ENCODE results near the gene SFRP5. TPM values are rescaled to one million over a fixed set of nuclear protein-coding genes. Genes with fewer than 3 reads are reported as not detected.
A peak's percentile ranks its signal among the peaks of the same experiment; 100 is the strongest.

SFRP5 gene
- total and polyA plus RNA-seq, 2 of the 4 experiments (the other 2 are of a cell fraction), result not detected

DNA sequence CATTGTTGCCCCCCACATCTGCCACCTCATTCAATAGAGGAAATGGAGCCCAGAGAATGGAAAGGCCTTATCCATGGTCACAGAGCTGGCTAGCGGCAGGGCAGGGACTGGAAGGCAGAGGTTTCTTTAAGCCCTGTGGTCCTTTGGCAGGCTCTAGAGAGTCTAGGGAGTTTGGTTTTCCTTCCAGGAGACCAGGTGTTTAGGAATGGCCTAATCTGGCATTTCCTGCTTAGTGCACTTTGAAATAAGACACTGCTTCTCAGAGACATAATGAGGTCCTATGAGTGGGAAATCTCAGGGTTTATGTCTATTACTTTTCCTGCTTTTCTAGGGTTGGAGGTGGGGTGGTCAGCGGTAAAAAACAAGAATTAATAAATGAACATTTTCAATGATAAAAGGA lies 52.2 kb downstream of the SFRP5 start:
- Histone ChIP-seq H3K14ac (replicated peaks; ENCODE audit: low read depth, low read length) (no peak overlapping the region), H3K56ac (ENCODE audit: extremely low read depth, insufficient read depth, low read length) (no peak overlapping the region), H3K9ac (ENCODE audit: low read depth, low read length) (no peak overlapping the region), H3K36me3 (ENCODE audit: control insufficient read depth, insufficient read depth, low read length) (peaks cover 31% of the 10 kb centered on the region), H3K27ac (ENCODE audit: insufficient read depth, low read length) (no peak overlapping the region), H2AK9ac (replicated peaks; ENCODE audit: low read depth, low read length, poor library complexity) (peak overlapping the region; percentile 23), H2BK15ac (ENCODE audit: low read depth, low read length) (no peak overlapping the region), H4K5ac (ENCODE audit: low read depth, low read length) (no peak overlapping the region), H3K4me2 (ENCODE audit: low read depth, low read length) (no peak overlapping the region), H2BK120ac (ENCODE audit: low read depth, low read length) (no peak overlapping the region), H4K91ac (ENCODE audit: insufficient read depth, low read depth, low read length) (no peak overlapping the region), H3K4me1 (ENCODE audit: control insufficient read depth, insufficient read depth, low read length) (peaks cover 24% of the 10 kb centered on the region), H2BK20ac (ENCODE audit: low read depth, low read length) (no peak overlapping the region), H3K18ac (ENCODE audit: low read depth, low read length) (no peak overlapping the region), H2AFZ (replicated peaks; ENCODE audit: low read length, poor library complexity) (no peak overlapping the region), H3K79me1 (ENCODE audit: low read depth in 1 of 2, low read length in 2 of 2) (peaks cover 36 to 58% of the 10 kb centered on the region in 2 experiments), H3K9me1 (ENCODE audit: insufficient read depth, low read length) (peaks cover 20% of the 10 kb centered on the region), H3K9me3 (ENCODE audit: control insufficient read depth, insufficient read depth, low read length) (no peaks in the 10 kb centered on the region), H2BK5ac (ENCODE audit: low read depth, low read length, poor library complexity, severe bottlenecking) (no peak overlapping the region), H3K4me3 (ENCODE audit: insufficient read depth, low read depth, low read length) (no peak overlapping the region), H4K8ac (ENCODE audit: low read depth in 2 of 2, low read length in 2 of 2) (no peak overlapping the region), H2AK5ac (ENCODE audit: low read depth, low read length) (no peak overlapping the region), H3K23ac (ENCODE audit: low read depth, low read length) (no peak overlapping the region), H4K20me1 (ENCODE audit: insufficient read depth, low read length) (peaks cover 43% of the 10 kb centered on the region), H3K27me3 (ENCODE audit: control insufficient read depth, insufficient read depth, low read length) (no peaks in the 10 kb centered on the region), H3K4ac (ENCODE audit: low read depth, low read length) (no peak overlapping the region)
- in situ Hi-C loops (cut with MboI; ENCODE audit: low sequenced_read_pairs), result no loop called here
- intact Hi-C loops (cut with micrococcal nuclease), result no loop called here
- DNase-seq (no peak), ATAC-seq (ENCODE audit: low read depth) (no peak)
- no peak for TF ChIP-seq CEBPB (IDR thresholded peaks at IDR 0.05; ENCODE audit: low read depth, low read length)
- no peak for TF ChIP-seq BHLHE40 (IDR thresholded peaks at IDR 0.05; ENCODE audit: low read depth, low read length)
- TF ChIP-seq CHD1 (IDR thresholded peaks at IDR 0.05; ENCODE audit: low read depth, low read length), result no peak
- TF ChIP-seq USF2 (IDR thresholded peaks at IDR 0.05; ENCODE audit: low read depth, low read length), result no peak
- no peak for TF ChIP-seq RFX5 (IDR thresholded peaks at IDR 0.05; ENCODE audit: low read depth, low read length)
- TF ChIP-seq POLR2A (IDR thresholded peaks at IDR 0.05; ENCODE audit: low read depth, low read length), result no peak
- TF ChIP-seq MAZ (IDR thresholded peaks at IDR 0.05; ENCODE audit: borderline replicate concordance, low read depth, low read length), result no peak
- TF ChIP-seq RAD21 (IDR thresholded peaks at IDR 0.05; ENCODE audit: low read length), result no peak
- TF ChIP-seq NFE2L2 (IDR thresholded peaks at IDR 0.05; ENCODE audit: low read depth, low read length), result no peak
- no peak for TF ChIP-seq RCOR1 (IDR thresholded peaks at IDR 0.05; ENCODE audit: insufficient replicate concordance, low read length)
- BruUV-seq (replicated peaks), result no TSS peak
- CTCF ChIA-PET, result no interaction called here
- dilution Hi-C loops (cut with HindIII; ENCODE audit: low sequenced_read_pairs, unreplicated experiment), result no loop called here
- WGBS, 2 experiments (ENCODE audit: extremely low coverage in 2 of 2, insufficient read length in 1 of 2), result no CpG with 5 or more reads among the region's 2 CpGs
- POLR2A ChIA-PET (ENCODE audit: unreplicated experiment), result no interaction called here

All from IMR-90 (cell line).